Panc1 (cell line): ENCODE measurements around the gene ZNF780A. TPM values are rescaled to one million over a fixed set of nuclear protein-coding genes. Genes with fewer than 3 reads are reported as not detected.

Experiments
- ATAC-seq: fragments of 200-7000 bp; cut with Tn5 transposase; 2 replicates; pipeline ENCODE4 v1.9.1; 2020; ENCODE audit warnings: mild to moderate bottlenecking, moderate library complexity
- BruUV-seq: library from RNA; stranded (reverse); fragments of 400-500 nt; replicated peaks from 2 replicates; lab custom pipeline; 2021; lab: Mats Ljungman, UMichigan
- CTCF ChIA-PET: fragments of 300-600 bp; sonication (Branson Sonifier 250); formaldehyde crosslinking; loops from one replicate; lab custom pipeline; 2022; ENCODE audit warnings: antibody characterized with exemption; lab: Charles Lee
- POLR2A ChIA-PET: fragments of 300-600 bp; sonication (Branson Sonifier 250); formaldehyde crosslinking; loops from one replicate; lab custom pipeline; 2022; ENCODE audit warnings: antibody characterized with exemption; lab: Charles Lee
- DNase-seq: peaks from one replicate; pipeline ENCODE4 v3.0.0-alpha.2; 2010; ENCODE audit warnings: low read depth, low spot score
- H3K27ac ChIP-seq: 2 replicates; pipeline ENCODE4 v1.5.1; 2011; ENCODE audit warnings: mild to moderate bottlenecking, low read length, inconsistent platforms
- H3K27me3 ChIP-seq: fragments of 200-500 bp; sonication (Bioruptor generic); 2 replicates; pipeline ENCODE4 v1.6.0; 2014; ENCODE audit warnings: low read length, inconsistent platforms; ENCODE audit not compliant: control insufficient read depth, insufficient read depth
- H3K36me3 ChIP-seq: fragments of 200-500 bp; sonication (Bioruptor generic); 2 replicates; pipeline ENCODE4 v1.5.1; 2014; ENCODE audit warnings: inconsistent platforms, mild to moderate bottlenecking, low read length, moderate library complexity; ENCODE audit not compliant: control insufficient read depth, insufficient read depth
- H3K4me1 ChIP-seq: 2 replicates; pipeline ENCODE4 v1.5.1; 2011; ENCODE audit warnings: inconsistent platforms, mild to moderate bottlenecking, low read length, moderate library complexity; ENCODE audit not compliant: control insufficient read depth, insufficient read depth
- H3K4me3 ChIP-seq, 2 experiments: 2 replicates each; pipeline ENCODE4 v1.5.1; 2011 to 2012; ENCODE audit warnings: low read depth in 2 of 2, low read length in 2 of 2, mild to moderate bottlenecking in 2 of 2, inconsistent platforms in 1 of 2, moderate library complexity in 1 of 2
- H3K9me3 ChIP-seq: fragments of 200-500 bp; sonication (Bioruptor generic); 2 replicates; pipeline ENCODE4 v1.5.1; 2014; ENCODE audit warnings: low read depth, mild to moderate bottlenecking, inconsistent platforms, low read length, moderate library complexity; ENCODE audit not compliant: control insufficient read depth, insufficient read depth
- POLR2AphosphoS5 ChIP-seq: IDR thresholded peaks from 2 replicates; pipeline ENCODE4 v1.6.1; 2012; ENCODE audit warnings: mild to moderate bottlenecking, low read depth, low read length, moderate library complexity
- SIN3A ChIP-seq: IDR thresholded peaks from 2 replicates; pipeline ENCODE4 v1.6.1; 2012; ENCODE audit warnings: low read depth, mild to moderate bottlenecking, low read length, moderate library complexity, borderline replicate concordance; ENCODE audit not compliant: insufficient read depth
- TCF7L2 ChIP-seq: IDR thresholded peaks from 2 replicates; pipeline ENCODE4 v1.6.1; 2011; ENCODE audit warnings: mild to moderate bottlenecking, low read depth, low read length, inconsistent platforms
- in situ Hi-C: cut with HindIII; loops from 2 replicates; pipeline ENCODE4 v1.10.0; 2016; ENCODE audit warnings: low sequenced_read_pairs, low pct_unique_long_range_greater_than_20kb
- intact Hi-C: fragments of 100-400 bp; cut with micrococcal nuclease; formaldehyde crosslinking; loops from one replicate; pipeline ENCODE4 v1.10.0; 2022; ENCODE audit not compliant: unreplicated experiment
- total RNA-seq: library from RNA; stranded (reverse); gene quantifications from one replicate; pipeline ENCODE4 v1.2.1, GENCODE V29; 2021; ENCODE audit not compliant: unreplicated experiment
- TF ChIP-seq, protein P1 (sequence below), 2 experiments: IDR thresholded peaks; 2 replicates each; pipeline ENCODE4 v1.6.1; 2011 to 2012; ENCODE audit warnings: low read depth in 2 of 2, control low read depth in 1 of 2, low read length in 1 of 2, mild to moderate bottlenecking in 1 of 2, moderate library complexity in 1 of 2; ENCODE audit not compliant: insufficient read depth in 1 of 2
- TF ChIP-seq, protein P2 (sequence below): fragments of 450-650 bp; IDR thresholded peaks from 2 replicates; pipeline ENCODE4 v1.5.1; 2017; ENCODE audit warnings: mild to moderate bottlenecking

Gene ZNF780A
- total RNA-seq, 1 experiment from 2014 or later, result 251 TPM

DNA sequence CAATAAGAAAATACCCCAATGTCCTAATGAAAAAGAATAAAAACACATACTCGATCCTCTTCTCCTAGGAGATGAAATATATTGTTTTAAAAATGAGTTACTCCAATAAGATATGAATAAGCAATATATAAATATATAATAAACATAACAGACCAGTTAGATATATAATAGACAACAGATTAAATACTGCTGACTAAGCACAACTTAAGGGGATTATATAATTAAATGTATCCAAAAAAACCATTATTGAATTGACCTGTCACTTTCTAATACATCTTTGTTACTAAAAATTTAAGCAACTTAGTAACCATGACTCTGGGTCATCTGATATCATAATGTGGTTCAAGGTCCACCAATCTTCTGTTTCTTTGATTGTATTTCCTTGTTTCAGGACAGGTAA lies 20.7 kb downstream of the ZNF780A start:
- ChIA-PET POLR2A (interaction anchor here (0.5 kb wide), 1 partner anchor 18 kb away, joined by 4 read pairs; no protein-coding TSS in a partner anchor), CTCF (no interaction called here)
- no peak overlapping the region for H3K27ac ChIP-seq
- ATAC-seq (no peak), DNase-seq (no peak)
- no peaks in the 10 kb centered on the region for H3K27me3 ChIP-seq
- in situ Hi-C loops, result no loop called here
- H3K9me3 ChIP-seq, result peaks cover 95% of the 10 kb centered on the region
- TF ChIP-seq TCF7L2 (no peak), SIN3A (no peak), POLR2AphosphoS5 (no peak)
- TF ChIP-seq, protein P1, sequence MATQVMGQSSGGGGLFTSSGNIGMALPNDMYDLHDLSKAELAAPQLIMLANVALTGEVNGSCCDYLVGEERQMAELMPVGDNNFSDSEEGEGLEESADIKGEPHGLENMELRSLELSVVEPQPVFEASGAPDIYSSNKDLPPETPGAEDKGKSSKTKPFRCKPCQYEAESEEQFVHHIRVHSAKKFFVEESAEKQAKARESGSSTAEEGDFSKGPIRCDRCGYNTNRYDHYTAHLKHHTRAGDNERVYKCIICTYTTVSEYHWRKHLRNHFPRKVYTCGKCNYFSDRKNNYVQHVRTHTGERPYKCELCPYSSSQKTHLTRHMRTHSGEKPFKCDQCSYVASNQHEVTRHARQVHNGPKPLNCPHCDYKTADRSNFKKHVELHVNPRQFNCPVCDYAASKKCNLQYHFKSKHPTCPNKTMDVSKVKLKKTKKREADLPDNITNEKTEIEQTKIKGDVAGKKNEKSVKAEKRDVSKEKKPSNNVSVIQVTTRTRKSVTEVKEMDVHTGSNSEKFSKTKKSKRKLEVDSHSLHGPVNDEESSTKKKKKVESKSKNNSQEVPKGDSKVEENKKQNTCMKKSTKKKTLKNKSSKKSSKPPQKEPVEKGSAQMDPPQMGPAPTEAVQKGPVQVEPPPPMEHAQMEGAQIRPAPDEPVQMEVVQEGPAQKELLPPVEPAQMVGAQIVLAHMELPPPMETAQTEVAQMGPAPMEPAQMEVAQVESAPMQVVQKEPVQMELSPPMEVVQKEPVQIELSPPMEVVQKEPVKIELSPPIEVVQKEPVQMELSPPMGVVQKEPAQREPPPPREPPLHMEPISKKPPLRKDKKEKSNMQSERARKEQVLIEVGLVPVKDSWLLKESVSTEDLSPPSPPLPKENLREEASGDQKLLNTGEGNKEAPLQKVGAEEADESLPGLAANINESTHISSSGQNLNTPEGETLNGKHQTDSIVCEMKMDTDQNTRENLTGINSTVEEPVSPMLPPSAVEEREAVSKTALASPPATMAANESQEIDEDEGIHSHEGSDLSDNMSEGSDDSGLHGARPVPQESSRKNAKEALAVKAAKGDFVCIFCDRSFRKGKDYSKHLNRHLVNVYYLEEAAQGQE (IDR thresholded peaks at IDR 0.05; ENCODE audit: insufficient read depth in 1 of 2, low read depth in 2 of 2, low read length in 1 of 2), result no peak
- TF ChIP-seq, protein P2, sequence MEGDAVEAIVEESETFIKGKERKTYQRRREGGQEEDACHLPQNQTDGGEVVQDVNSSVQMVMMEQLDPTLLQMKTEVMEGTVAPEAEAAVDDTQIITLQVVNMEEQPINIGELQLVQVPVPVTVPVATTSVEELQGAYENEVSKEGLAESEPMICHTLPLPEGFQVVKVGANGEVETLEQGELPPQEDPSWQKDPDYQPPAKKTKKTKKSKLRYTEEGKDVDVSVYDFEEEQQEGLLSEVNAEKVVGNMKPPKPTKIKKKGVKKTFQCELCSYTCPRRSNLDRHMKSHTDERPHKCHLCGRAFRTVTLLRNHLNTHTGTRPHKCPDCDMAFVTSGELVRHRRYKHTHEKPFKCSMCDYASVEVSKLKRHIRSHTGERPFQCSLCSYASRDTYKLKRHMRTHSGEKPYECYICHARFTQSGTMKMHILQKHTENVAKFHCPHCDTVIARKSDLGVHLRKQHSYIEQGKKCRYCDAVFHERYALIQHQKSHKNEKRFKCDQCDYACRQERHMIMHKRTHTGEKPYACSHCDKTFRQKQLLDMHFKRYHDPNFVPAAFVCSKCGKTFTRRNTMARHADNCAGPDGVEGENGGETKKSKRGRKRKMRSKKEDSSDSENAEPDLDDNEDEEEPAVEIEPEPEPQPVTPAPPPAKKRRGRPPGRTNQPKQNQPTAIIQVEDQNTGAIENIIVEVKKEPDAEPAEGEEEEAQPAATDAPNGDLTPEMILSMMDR, result no peak
- peaks cover 12% of the 10 kb centered on the region for H3K36me3 ChIP-seq
- intact Hi-C loops, result no loop called here
- H3K4me1 ChIP-seq, result no peaks in the 10 kb centered on the region
- no peak overlapping the region for H3K4me3 ChIP-seq
- BruUV-seq, result no TSS peak

DNA sequence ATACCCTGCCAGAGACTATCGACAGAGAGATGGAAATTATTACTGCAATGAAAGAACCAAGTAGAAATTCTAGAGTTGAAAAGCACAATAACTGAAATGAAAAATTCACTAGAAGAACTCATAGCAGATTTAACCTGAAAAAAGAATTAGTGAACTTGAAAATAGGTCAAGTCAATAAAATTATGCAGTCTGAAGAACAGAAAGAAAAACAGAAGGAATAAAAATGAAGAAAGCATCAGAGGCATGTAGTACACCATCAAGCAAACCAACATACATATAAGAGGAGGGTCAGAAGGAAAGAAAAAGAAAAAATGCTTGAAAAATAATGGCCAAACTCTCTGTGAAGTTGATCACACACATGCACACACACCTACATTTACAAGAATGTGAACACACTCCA lies 31.1 kb downstream of the ZNF780A start:
- in situ Hi-C loops, result loop anchor here (5.0 to 10.0 kb wide), 5 partner anchors 33 to 995 kb away; partner anchors contain the start of genes FBL and ZNF780A
- DNase-seq (no peak), ATAC-seq (no peak)
- H3K36me3 ChIP-seq, result no peaks in the 10 kb centered on the region
- TF ChIP-seq, protein P2, result no peak
- TF ChIP-seq TCF7L2, result no peak
- TF ChIP-seq SIN3A, result no peak
- TF ChIP-seq, protein P1 (IDR thresholded peaks at IDR 0.05; ENCODE audit: insufficient read depth in 1 of 2, low read depth in 2 of 2, low read length in 1 of 2), result no peak
- no peak for TF ChIP-seq POLR2AphosphoS5
- H3K4me1 ChIP-seq, result peaks cover 13% of the 10 kb centered on the region
- intact Hi-C loops, result no loop called here
- ChIA-PET POLR2A (interaction anchor here (4.5 kb wide), 1 partner anchor 90 kb away, joined by 25 read pairs; the partner anchor contains the start of gene PSMC4), CTCF (interaction anchor here (0.6 to 1.1 kb wide), 2 partner anchors 104 to 129 kb away, joined by 4 to 7 read pairs; no protein-coding TSS in a partner anchor)
- no peak overlapping the region for H3K4me3 ChIP-seq
- no TSS peak for BruUV-seq
- H3K9me3 ChIP-seq, result peaks cover 80% of the 10 kb centered on the region
- H3K27me3 ChIP-seq, result no peaks in the 10 kb centered on the region
- H3K27ac ChIP-seq, result no peak overlapping the region
